Neural progenitor cell (in vitro differentiated cells): Measurements from ENCODE around the gene ZSWIM4. TPM values are rescaled to one million over a fixed set of nuclear protein-coding genes. Genes with fewer than 3 reads are reported as not detected.

ENCODE experiments used
- DNase-seq: peaks from one replicate; pipeline ENCODE4 v3.0.0-alpha.2; 2016; ENCODE audit warnings: low spot score
- H2AFZ ChIP-seq: fragments of 200-600 bp; sonication (generic); replicated peaks from 2 replicates; pipeline ENCODE4 v1.6.1; 2016; ENCODE audit warnings: antibody characterized with exemption
- H3F3A ChIP-seq: fragments of 200-600 bp; sonication (generic); 2 replicates; pipeline ENCODE4 v1.6.1; 2016; ENCODE audit warnings: antibody characterized with exemption, low read depth
- H3K27ac ChIP-seq: fragments of 200-600 bp; sonication (generic); 2 replicates; pipeline ENCODE4 v1.5.1; 2016; ENCODE audit warnings: mild to moderate bottlenecking
- H3K27me3 ChIP-seq: fragments of 200-600 bp; sonication (generic); 2 replicates; pipeline ENCODE4 v1.6.1; 2016; ENCODE audit warnings: mild to moderate bottlenecking, moderate library complexity
- H3K36me3 ChIP-seq: fragments of 200-600 bp; sonication (generic); 2 replicates; pipeline ENCODE4 v1.5.1; 2016
- H3K4me1 ChIP-seq: fragments of 200-600 bp; sonication (generic); 2 replicates; pipeline ENCODE4 v1.6.1; 2016; ENCODE audit warnings: mixed run types
- H3K4me2 ChIP-seq: fragments of 200-600 bp; sonication (generic); 2 replicates; pipeline ENCODE4 v1.6.1; 2016
- H3K4me3 ChIP-seq: fragments of 200-600 bp; sonication (generic); 2 replicates; pipeline ENCODE4 v1.5.1; 2016
- H3K79me2 ChIP-seq: fragments of 200-600 bp; sonication (generic); 2 replicates; pipeline ENCODE4 v1.6.1; 2016; ENCODE audit warnings: low read depth
- H3K9ac ChIP-seq: fragments of 200-600 bp; sonication (generic); 2 replicates; pipeline ENCODE4 v1.6.1; 2016
- H3K9me3 ChIP-seq: fragments of 200-600 bp; sonication (generic); 2 replicates; pipeline ENCODE4 v1.5.1; 2016; ENCODE audit warnings: low read depth
- H4K20me1 ChIP-seq: fragments of 200-600 bp; sonication (generic); 2 replicates; pipeline ENCODE4 v1.6.1; 2016; ENCODE audit warnings: low read depth
- H3K27ac Mint-ChIP-seq: 3 replicates; pipeline ENCODE4 v1.8.0; 2021; ENCODE audit warnings: mixed read lengths
- H3K27me3 Mint-ChIP-seq: 2 replicates; pipeline ENCODE4 v1.8.0; 2022; ENCODE audit warnings: low read depth, mild to moderate bottlenecking, inconsistent platforms, moderate library complexity, mixed read lengths; ENCODE audit not compliant: insufficient read depth
- H3K36me3 Mint-ChIP-seq: 3 replicates; pipeline ENCODE4 v1.8.0; 2021; ENCODE audit warnings: mixed read lengths
- H3K4me1 Mint-ChIP-seq: 3 replicates; pipeline ENCODE4 v1.8.0; 2021; ENCODE audit warnings: mixed read lengths
- H3K4me3 Mint-ChIP-seq: 3 replicates; pipeline ENCODE4 v1.8.0; 2021; ENCODE audit warnings: mild to moderate bottlenecking, moderate library complexity, mixed read lengths
- H3K9me3 Mint-ChIP-seq: 3 replicates; pipeline ENCODE4 v1.8.0; 2020; ENCODE audit warnings: mixed read lengths
- EZH2 ChIP-seq: fragments of 200-600 bp; sonication (generic); IDR thresholded peaks from 2 replicates; pipeline ENCODE4 v1.6.1; 2017; ENCODE audit warnings: antibody characterized with exemption, mild to moderate bottlenecking, moderate library complexity
- EZH2phosphoT487 ChIP-seq: fragments of 200-600 bp; sonication (generic); IDR thresholded peaks from 2 replicates; pipeline ENCODE4 v1.6.1; 2017; ENCODE audit warnings: antibody characterized with exemption
- total RNA-seq: library from RNA; depleted of rRNA; stranded (reverse); fragments of >200 nt; gene quantifications from 2 replicates; pipeline ENCODE4 v1.2.3, GENCODE V29; 2015; ENCODE audit warnings: low replicate concordance
- TF ChIP-seq, protein P1 (sequence below): fragments of 200-600 bp; sonication (generic); IDR thresholded peaks from 2 replicates; pipeline ENCODE4 v1.5.1; 2017; ENCODE audit warnings: antibody characterized with exemption, mild to moderate bottlenecking

ZSWIM4 gene
- total RNA-seq, 1 donor from 2014 or later = 6.7 TPM

DNA sequence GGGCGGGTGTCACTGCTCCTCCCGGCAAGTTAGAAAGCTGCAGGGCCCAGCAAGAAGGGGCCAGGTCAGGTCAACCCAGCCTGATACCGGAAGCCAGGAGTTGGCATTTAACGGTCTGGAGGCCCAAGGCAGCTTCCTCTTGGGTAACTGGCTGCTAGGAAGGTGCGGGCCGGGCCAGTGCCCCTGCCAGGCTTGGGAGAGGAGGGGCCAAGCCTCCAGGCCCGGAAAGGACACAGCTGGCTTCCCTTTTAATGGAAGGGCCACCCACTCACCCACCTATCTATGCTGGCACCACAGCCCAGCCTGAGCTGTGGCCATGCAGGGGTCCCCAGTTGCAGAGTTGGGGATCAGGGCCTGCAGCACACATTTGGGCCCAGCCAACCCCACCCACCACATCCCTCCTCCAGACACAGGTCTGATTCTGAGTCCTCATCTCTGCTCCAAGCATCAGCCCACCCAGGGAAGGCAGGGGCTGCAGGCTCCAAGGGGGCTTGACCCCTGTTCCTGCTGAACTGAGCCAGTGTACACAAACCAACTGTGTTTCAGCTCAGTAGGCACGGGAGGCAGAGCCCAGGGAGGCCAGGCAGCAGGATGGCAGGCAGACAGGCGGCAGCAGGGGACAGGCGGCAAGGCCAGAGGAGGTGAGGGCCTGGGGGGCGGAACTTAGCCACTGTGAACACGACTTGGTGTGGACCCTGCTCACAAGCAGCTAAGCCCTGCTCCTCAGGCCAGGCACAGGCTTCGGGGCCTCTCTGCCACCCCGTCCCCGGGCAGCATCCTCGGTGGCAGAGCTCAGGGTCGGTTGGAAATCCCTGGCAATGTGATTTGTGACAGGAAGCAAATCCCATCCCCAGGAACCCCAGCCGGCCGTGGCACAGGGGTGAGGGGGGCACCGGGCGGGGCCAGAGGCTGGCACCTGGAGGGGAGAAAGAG, 40.8 kb downstream of the ZSWIM4 start:
- H3K27ac ChIP-seq = no peak overlapping the region
- no peaks in the 10 kb centered on the region for H3K9me3 ChIP-seq
- no peaks in the 10 kb centered on the region for H3K27me3 ChIP-seq
- H3K4me3 Mint-ChIP-seq = no peak overlapping the region
- H3K27me3 Mint-ChIP-seq = peaks cover 2% of the 10 kb centered on the region
- no peak overlapping the region for H3K4me2 ChIP-seq
- peaks cover 13% of the 10 kb centered on the region for H3F3A ChIP-seq
- H3K4me3 ChIP-seq = no peak overlapping the region
- no peak for DNase-seq
- no peaks in the 10 kb centered on the region for H3K9me3 Mint-ChIP-seq
- no peaks in the 10 kb centered on the region for H3K4me1 ChIP-seq
- no peak overlapping the region for H3K9ac ChIP-seq
- H2AFZ ChIP-seq = no peak overlapping the region
- H3K36me3 Mint-ChIP-seq = peaks cover 6% of the 10 kb centered on the region
- no peak overlapping the region for H3K27ac Mint-ChIP-seq
- H3K4me1 Mint-ChIP-seq = peaks cover 20% of the 10 kb centered on the region
- H3K36me3 ChIP-seq = no peaks in the 10 kb centered on the region
- TF ChIP-seq EZH2 = no peak
- TF ChIP-seq, protein P1, sequence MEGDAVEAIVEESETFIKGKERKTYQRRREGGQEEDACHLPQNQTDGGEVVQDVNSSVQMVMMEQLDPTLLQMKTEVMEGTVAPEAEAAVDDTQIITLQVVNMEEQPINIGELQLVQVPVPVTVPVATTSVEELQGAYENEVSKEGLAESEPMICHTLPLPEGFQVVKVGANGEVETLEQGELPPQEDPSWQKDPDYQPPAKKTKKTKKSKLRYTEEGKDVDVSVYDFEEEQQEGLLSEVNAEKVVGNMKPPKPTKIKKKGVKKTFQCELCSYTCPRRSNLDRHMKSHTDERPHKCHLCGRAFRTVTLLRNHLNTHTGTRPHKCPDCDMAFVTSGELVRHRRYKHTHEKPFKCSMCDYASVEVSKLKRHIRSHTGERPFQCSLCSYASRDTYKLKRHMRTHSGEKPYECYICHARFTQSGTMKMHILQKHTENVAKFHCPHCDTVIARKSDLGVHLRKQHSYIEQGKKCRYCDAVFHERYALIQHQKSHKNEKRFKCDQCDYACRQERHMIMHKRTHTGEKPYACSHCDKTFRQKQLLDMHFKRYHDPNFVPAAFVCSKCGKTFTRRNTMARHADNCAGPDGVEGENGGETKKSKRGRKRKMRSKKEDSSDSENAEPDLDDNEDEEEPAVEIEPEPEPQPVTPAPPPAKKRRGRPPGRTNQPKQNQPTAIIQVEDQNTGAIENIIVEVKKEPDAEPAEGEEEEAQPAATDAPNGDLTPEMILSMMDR = no peak
- H3K79me2 ChIP-seq = no peaks in the 10 kb centered on the region
- H4K20me1 ChIP-seq = no peaks in the 10 kb centered on the region

DNA sequence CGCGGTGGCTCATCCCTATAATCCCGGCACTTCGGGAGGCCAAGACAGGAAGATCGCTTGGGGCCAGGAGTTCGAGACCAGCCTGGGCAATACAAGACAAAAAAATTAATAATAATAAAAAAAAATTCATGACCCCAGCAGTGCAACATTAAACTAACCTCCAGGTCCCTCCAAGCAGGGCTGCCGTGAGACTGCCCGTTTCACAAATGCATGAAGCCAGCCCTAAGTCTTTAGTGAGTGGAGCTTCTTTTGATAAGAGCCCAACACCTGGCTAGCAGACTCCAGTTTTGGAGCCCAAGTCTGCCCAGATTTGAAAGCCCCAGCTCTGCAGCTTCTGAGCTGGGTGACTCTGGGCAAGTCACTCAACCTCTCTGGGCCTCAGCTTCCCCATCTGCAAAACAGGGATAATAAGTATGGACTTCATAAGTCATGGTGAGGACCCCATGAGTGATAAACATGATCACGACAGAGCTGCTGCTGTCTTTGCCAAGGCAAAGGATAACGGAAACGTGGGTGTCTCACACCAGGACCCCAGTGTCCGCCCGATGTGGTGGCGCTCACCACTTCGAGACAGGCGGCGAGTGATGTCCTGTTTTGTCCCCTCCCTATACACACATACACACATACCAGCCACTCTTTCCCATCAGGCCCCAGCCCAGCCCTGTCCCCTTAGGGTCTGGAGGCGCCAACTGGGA, 43.3 kb downstream of the ZSWIM4 start:
- peaks cover 13% of the 10 kb centered on the region for H3F3A ChIP-seq
- Mint-ChIP-seq H3K9me3 (no peaks in the 10 kb centered on the region), H3K4me3 (no peak overlapping the region), H3K36me3 (peaks cover 4% of the 10 kb centered on the region), H3K4me1 (peaks cover 24% of the 10 kb centered on the region), H3K27ac (no peak overlapping the region), H3K27me3 (peaks cover 5% of the 10 kb centered on the region)
- TF ChIP-seq EZH2phosphoT487 (no peak), EZH2 (no peak)
- TF ChIP-seq, protein P1 = no peak
- no peaks in the 10 kb centered on the region for H3K79me2 ChIP-seq
- peaks cover 14% of the 10 kb centered on the region for H3K27me3 ChIP-seq
- no peak overlapping the region for H3K4me2 ChIP-seq
- H3K4me1 ChIP-seq = peaks cover 7% of the 10 kb centered on the region
- H4K20me1 ChIP-seq = no peaks in the 10 kb centered on the region
- H3K9ac ChIP-seq = no peak overlapping the region
- no peak for DNase-seq
- no peak overlapping the region for H2AFZ ChIP-seq
- no peak overlapping the region for H3K27ac ChIP-seq
- H3K4me3 ChIP-seq = no peak overlapping the region
- no peaks in the 10 kb centered on the region for H3K36me3 ChIP-seq
- H3K9me3 ChIP-seq = no peaks in the 10 kb centered on the region

DNA sequence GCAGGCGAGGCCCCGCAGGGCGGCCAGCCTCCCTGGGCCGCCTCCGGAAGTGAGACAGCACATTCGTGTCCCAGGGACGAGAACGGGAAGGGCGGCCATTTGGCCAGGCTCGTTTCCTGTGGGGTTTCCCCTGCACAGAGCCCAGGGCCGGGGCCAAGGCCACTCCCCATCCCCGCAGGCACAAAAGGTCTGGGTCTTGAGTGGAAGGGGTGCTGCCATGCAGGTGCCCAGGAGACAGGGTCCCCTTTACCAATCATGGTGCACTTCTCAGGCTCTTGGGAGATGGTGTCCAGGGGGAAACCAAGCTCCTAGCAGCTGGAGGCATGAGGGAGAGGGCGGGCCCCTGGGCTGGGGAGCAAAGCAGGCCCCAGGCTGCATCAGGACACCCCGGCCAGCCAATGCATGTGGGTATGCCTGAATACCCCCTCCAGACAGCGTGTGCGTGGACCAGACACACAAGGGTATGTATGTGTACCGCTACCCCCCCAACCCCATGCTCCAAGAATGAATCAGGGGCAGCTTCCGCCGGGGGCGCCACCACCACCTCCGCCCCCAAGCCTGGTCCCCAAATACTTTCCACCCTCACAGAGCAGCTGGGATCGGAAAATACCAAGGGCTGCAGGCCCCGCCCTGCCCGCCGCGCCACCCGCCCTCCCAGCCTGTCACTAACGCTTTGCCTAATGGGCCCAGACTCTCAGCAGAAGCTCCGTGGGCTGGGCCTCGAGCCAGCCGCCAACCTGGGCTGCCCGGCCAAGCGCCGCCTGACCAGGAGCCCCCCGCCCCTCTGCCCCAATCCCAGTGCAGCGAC, 44.1 kb downstream of the ZSWIM4 start:
- H3K4me1 ChIP-seq = peaks cover 15% of the 10 kb centered on the region
- peak; percentile 44 for DNase-seq
- no peaks in the 10 kb centered on the region for H3K79me2 ChIP-seq
- Mint-ChIP-seq H3K27ac (no peak overlapping the region), H3K4me3 (no peak overlapping the region), H3K27me3 (peaks cover 5% of the 10 kb centered on the region), H3K9me3 (no peaks in the 10 kb centered on the region), H3K36me3 (peaks cover 1% of the 10 kb centered on the region), H3K4me1 (peaks cover 27% of the 10 kb centered on the region)
- peaks cover 14% of the 10 kb centered on the region for H3K27me3 ChIP-seq
- no peak overlapping the region for H3K9ac ChIP-seq
- no peak overlapping the region for H3K27ac ChIP-seq
- H2AFZ ChIP-seq = no peak overlapping the region
- H3K4me2 ChIP-seq = no peak overlapping the region
- no peaks in the 10 kb centered on the region for H3K9me3 ChIP-seq
- H3K4me3 ChIP-seq = no peak overlapping the region
- peaks cover 14% of the 10 kb centered on the region for H3F3A ChIP-seq
- H3K36me3 ChIP-seq = no peaks in the 10 kb centered on the region
- H4K20me1 ChIP-seq = no peaks in the 10 kb centered on the region
- no peak for TF ChIP-seq EZH2phosphoT487
- TF ChIP-seq, protein P1 = no peak
- TF ChIP-seq EZH2 = no peak
